Astrocyte of the spinal cord (primary cell): ENCODE results near the gene VWF.
A peak's percentile ranks its signal among the peaks of the same experiment; 100 is the strongest.

ENCODE experiments used
- DNase-seq: peaks from one replicate; pipeline ENCODE4 v3.0.0; 2011; ENCODE audit warnings: low read depth, low spot score
- H3K4me3 ChIP-seq: 2 replicates; pipeline ENCODE4 v1.5.1; 2011; ENCODE audit warnings: low read depth, mild to moderate bottlenecking, low read length, moderate library complexity
- in situ Hi-C: cut with HindIII; loops from 2 replicates; pipeline ENCODE4 v1.10.0; 2017; ENCODE audit warnings: low sequenced_read_pairs
- TF ChIP-seq, protein P1 (sequence below): IDR thresholded peaks from 2 replicates; pipeline ENCODE4 v1.5.1; 2012; ENCODE audit warnings: low read depth, mild to moderate bottlenecking, low read length, inconsistent platforms

The VWF gene

DNA sequence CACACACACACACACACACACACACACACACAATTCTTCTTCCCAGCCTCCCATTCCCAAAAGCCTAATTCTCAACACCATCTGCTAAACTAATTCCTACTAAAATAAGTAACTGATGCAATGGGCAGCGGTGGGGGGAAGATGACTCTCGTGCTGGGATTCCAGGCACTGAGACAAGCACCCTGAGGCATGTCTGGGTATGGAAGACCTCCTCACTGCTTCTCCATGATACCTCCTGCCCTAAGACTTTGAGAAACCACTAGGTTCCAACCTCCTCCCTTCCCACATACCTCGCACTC is 789 bp upstream of the VWF start:
- TF ChIP-seq, protein P1, sequence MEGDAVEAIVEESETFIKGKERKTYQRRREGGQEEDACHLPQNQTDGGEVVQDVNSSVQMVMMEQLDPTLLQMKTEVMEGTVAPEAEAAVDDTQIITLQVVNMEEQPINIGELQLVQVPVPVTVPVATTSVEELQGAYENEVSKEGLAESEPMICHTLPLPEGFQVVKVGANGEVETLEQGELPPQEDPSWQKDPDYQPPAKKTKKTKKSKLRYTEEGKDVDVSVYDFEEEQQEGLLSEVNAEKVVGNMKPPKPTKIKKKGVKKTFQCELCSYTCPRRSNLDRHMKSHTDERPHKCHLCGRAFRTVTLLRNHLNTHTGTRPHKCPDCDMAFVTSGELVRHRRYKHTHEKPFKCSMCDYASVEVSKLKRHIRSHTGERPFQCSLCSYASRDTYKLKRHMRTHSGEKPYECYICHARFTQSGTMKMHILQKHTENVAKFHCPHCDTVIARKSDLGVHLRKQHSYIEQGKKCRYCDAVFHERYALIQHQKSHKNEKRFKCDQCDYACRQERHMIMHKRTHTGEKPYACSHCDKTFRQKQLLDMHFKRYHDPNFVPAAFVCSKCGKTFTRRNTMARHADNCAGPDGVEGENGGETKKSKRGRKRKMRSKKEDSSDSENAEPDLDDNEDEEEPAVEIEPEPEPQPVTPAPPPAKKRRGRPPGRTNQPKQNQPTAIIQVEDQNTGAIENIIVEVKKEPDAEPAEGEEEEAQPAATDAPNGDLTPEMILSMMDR = no peak
- no peak overlapping the region for H3K4me3 ChIP-seq
- in situ Hi-C loops = no loop called here
- DNase-seq = no peak

DNA sequence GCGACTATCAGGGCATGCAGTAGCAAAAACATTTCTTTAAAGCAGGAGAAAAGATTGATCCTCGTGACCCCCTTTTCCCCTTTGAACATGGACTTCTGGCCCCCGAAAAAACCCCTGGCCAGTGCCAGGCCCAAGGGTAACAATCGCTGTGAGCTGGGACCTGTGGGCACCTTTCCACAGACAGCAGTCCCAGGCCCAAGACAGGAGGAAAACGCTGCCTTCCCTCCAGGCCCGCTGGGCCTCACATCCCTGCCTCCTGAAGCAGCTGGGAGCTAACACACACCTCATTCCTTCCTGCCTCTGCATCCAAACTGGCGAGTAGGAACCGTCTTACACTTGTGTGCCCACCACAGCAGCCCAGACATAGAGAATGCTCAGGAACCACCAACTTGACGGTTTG is 1.2 kb downstream of the VWF start:
- in situ Hi-C loops = no loop called here
- TF ChIP-seq, protein P1 = no peak
- DNase-seq = no peak
- H3K4me3 ChIP-seq = no peak overlapping the region

DNA sequence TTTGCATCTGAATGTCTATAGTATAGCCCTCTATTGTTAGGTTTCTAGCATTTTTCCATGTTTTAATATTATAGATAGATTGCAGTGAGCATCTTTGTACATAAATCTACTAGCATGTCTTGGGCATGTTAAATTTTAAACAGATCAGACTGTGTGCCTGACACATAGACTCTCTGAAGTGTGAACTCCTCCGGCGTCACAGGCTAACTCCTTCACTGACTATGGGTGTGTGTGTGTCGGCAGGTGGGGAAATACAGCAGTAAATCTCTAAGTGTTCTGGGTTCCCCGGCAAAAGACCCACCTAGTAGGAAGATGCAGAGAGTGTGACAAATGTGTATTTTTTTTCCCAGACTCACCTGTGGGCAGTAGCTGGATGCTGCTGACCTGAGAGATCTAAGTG is 2.3 kb downstream of the VWF start:
- no peak for DNase-seq
- no peak overlapping the region for H3K4me3 ChIP-seq
- TF ChIP-seq, protein P1 = no peak
- in situ Hi-C loops = no loop called here

DNA sequence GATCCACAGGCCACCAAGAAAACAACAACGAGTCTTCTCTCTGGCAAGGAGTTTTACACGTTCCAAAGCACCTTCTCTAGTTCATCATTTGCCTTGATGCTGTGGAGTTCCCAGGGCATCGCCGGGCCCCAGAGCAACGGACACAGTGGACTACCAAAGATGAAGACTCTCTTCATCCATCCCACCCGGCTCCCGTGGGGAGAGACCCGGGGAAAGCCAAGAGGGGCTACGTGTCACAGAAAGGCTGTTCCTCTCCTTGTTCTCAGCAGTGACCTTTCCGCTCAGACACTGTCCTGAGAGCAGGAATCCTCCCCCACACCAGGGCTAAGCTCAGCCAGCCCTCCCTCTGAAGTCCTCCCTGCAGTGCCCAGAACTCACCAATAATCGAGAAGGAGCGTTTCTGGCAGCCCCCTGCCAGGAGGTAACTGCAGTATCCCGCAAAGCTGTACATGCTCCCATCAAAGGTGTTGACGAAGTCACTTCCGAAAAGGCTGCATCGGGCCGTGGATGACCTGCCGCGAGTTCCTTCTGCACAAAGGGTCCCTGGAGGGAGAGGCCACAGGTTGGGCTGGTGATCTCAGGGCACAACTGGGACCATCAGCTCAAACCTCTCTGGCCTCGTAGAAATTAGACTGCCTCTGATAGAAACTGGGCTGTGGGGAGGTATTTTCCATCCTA is 3.5 kb downstream of the VWF start:
- in situ Hi-C loops = no loop called here
- TF ChIP-seq, protein P1 = no peak
- DNase-seq = no peak
- H3K4me3 ChIP-seq = no peak overlapping the region

DNA sequence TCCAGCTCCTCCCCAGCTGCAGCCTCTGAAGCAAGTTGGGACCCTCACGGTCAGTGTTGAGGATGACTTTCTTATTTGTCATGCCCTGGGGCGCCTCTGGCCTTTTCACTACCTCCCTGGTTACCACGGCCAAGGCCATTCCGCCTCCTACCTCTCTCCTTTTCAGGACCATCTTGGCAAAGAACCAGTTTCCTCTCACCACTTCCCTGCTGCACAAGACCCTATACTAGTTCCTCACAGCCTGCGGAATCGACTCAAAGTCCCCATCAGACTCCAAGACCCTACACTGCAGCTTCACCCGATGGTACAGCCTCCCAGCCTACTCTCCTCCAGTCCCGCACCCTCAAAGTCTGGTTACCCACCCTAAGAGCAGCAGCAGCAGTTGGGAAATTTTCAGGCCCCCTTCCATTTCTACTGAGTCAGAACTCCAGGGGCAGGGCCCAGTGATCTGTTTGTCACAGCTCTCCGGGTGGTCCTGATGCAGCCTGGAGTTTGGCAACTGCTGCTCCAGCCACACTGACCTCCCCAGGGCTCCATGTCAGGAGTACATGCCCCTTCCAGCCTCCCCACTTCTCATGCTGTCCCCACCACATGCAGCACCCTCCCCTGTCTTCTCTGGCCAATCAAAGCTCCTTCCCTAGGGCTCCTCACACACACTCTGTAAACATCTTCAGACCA is 5.4 kb downstream of the VWF start:
- TF ChIP-seq, protein P1 = no peak
- DNase-seq = no peak
- in situ Hi-C loops = no loop called here

DNA sequence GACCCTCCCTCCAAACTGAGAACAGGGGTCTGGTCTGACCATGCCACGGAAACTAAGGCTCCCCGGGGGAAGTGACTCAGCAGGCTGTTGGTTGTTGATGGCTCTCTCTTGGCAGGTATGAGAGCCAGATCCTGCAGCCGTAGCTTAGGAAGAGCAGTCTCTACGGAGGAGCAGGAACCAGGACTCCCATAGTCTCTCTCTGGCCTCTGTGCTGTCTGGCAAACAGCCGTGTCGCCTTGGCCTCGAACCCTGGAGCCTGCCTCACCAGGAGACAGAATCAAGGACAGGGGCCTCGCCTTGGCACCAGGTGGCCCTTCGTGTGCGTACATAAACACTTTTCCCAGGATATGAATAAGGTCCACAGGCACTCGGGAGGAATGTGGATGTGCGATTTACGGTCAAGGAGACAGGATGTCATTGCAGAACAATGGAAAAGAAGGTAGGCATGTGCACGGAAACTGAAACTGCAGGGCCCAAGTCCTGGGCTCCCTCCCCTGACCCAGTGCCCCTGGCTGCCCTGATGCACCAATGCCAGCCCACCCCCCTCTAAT is 7.9 kb downstream of the VWF start:
- TF ChIP-seq, protein P1 = no peak
- in situ Hi-C loops = no loop called here
- peak; percentile 69 for DNase-seq
- no peak overlapping the region for H3K4me3 ChIP-seq

More for the DNA sequence above, 5.4 kb downstream of the VWF start:
- H3K4me3 ChIP-seq = no peak overlapping the region
